ENCODE measurements around the gene PTPRQ. TPM values are rescaled to one million over a fixed set of nuclear protein-coding genes. Genes with fewer than 3 reads are reported as not detected.

The PTPRQ gene
- polyA plus RNA-seq, 1 donor (not counting 4 experiments of a cell fraction or from before 2014, with no cell fraction given) = 0.01 TPM

DNA sequence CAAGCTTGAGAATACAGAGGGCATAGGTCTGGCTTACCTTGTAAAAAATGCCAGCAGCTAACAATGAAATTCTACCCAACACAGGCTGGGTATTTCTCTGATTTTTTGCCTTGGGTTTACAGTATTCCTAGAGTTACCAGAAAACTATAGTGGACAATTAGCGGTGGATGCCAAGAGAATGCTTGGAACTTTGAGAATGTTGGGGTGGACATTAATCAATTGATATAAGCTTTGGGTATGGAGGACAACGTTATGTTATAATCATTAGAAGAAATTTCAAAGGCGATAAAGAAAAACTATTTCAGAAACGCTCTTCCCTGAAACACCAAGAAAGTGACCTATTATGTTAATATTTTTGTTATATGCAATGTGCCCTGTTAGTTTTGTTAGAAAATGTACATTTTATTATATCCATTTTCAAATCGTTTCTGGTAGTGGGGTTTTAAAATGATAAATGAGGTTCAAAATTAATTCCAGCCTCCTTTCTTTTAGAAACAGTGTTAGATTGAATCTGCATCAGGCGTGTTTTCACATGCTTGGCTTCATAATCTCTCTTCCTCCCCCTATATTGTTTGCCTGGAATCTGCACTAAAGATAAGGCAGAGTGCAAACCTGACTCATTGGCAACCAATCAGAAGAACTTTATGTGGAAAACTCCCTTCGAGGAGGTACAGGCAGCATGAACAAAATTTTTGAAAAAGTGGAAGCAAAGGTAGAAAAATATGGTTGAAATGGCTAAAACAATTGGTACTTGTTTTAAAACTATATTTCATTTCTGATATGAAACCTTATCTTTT is 1.4 kb upstream of the PTPRQ start:
- peak overlapping the region; percentile 29 for H3K4me2 ChIP-seq (ENCODE audit: control insufficient read depth, extremely low read depth, insufficient read depth, low read depth, low read length)
- no peaks in the 10 kb centered on the region for H3K27me3 ChIP-seq (ENCODE audit: control insufficient read depth, extremely low read depth, insufficient read depth, low read length)
- H3K4me1 ChIP-seq (ENCODE audit: control insufficient read depth, extremely low read depth, insufficient read depth, low read length) = peaks cover 9% of the 10 kb centered on the region
- H4K20me1 ChIP-seq (ENCODE audit: control insufficient read depth, extremely low read depth, insufficient read depth, low read length) = no peaks in the 10 kb centered on the region
- no peak for TF ChIP-seq EZH2 (IDR thresholded peaks at IDR 0.05; ENCODE audit: low read length)
- TF ChIP-seq, protein P1, sequence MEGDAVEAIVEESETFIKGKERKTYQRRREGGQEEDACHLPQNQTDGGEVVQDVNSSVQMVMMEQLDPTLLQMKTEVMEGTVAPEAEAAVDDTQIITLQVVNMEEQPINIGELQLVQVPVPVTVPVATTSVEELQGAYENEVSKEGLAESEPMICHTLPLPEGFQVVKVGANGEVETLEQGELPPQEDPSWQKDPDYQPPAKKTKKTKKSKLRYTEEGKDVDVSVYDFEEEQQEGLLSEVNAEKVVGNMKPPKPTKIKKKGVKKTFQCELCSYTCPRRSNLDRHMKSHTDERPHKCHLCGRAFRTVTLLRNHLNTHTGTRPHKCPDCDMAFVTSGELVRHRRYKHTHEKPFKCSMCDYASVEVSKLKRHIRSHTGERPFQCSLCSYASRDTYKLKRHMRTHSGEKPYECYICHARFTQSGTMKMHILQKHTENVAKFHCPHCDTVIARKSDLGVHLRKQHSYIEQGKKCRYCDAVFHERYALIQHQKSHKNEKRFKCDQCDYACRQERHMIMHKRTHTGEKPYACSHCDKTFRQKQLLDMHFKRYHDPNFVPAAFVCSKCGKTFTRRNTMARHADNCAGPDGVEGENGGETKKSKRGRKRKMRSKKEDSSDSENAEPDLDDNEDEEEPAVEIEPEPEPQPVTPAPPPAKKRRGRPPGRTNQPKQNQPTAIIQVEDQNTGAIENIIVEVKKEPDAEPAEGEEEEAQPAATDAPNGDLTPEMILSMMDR (optimal IDR thresholded peaks at IDR 0.05 in 1 of 3, IDR thresholded peaks at IDR 0.05 in 1 of 3, conservative IDR thresholded peaks at IDR 0.05 in 1 of 3; ENCODE audit: extremely low read depth in 1 of 3, insufficient read depth in 2 of 3, low read length in 3 of 3) = no peak
- H3K9me3 ChIP-seq (ENCODE audit: control insufficient read depth, low read depth, low read length) = no peaks in the 10 kb centered on the region
- DNase-seq (ENCODE audit: low read depth, low spot score) = peak; percentile 25
- no peaks in the 10 kb centered on the region for H3K36me3 ChIP-seq (ENCODE audit: control insufficient read depth in 2 of 2, extremely low read depth in 1 of 2, insufficient read depth in 2 of 2, low read length in 2 of 2)
- H2AFZ ChIP-seq (ENCODE audit: control insufficient read depth, low read length) = peak overlapping the region; percentile 67
- no peaks in the 10 kb centered on the region for H3K79me2 ChIP-seq (ENCODE audit: control insufficient read depth, insufficient read depth, low read length)
- no peak overlapping the region for H3K9ac ChIP-seq (ENCODE audit: control insufficient read depth, extremely low read depth, insufficient read depth, low read length)
- FAIRE-seq = peak; percentile 89
- no peak overlapping the region for H3K27ac ChIP-seq (ENCODE audit: control insufficient read depth, insufficient read depth, low read length)
- dilution Hi-C loops (cut with MboI; ENCODE audit: extremely low pct_ligation_motif_present, low sequenced_read_pairs) = no loop called here
- H3K4me3 ChIP-seq (ENCODE audit: control insufficient read depth in 2 of 3, extremely low read depth in 1 of 3, insufficient read depth in 2 of 3, low read depth in 1 of 3, low read length in 3 of 3) = no peak overlapping the region
- no peaks in the 10 kb centered on the region for H3K9me1 ChIP-seq (ENCODE audit: control insufficient read depth, extremely low read depth, insufficient read depth, low read length)

DNA sequence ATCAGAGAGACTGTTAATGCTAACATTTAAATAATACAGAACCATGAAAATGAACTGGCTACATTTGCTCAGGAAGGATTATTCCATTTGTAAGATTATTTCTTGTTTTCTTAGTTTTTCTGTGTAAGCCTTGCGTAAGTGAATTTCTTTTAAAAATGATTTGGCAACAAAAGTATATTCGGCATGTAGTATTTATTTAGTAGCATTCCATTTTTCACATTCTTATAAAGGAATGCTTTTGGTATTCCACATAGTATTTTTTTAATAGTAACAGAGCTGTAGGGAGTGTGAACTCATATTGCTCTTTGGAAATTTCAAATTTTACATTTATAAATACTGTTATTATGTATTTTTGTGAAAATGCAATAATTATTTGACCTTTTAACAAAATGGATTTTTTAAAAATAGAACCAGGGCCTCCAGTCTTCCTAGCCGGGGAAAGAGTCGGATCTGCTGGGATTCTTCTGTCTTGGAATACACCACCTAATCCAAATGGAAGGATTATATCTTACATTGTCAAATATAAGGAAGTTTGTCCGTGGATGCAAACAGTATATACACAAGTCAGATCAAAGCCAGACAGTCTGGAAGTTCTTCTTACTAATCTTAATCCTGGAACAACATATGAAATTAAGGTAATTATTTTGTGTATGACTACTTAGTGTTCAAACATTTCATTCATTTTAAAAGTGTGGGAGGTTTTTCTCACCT is 1.2 kb downstream of the PTPRQ start:
- FAIRE-seq = no peak

More for the DNA sequence above, 1.2 kb downstream of the PTPRQ start:
- H3K9me1 ChIP-seq (ENCODE audit: control insufficient read depth, extremely low read depth, insufficient read depth, low read length) = no peaks in the 10 kb centered on the region
- no peaks in the 10 kb centered on the region for H4K20me1 ChIP-seq (ENCODE audit: control insufficient read depth, extremely low read depth, insufficient read depth, low read length)
- dilution Hi-C loops (cut with MboI; ENCODE audit: extremely low pct_ligation_motif_present, low sequenced_read_pairs) = no loop called here
- H3K79me2 ChIP-seq (ENCODE audit: control insufficient read depth, insufficient read depth, low read length) = no peaks in the 10 kb centered on the region
- H3K9me3 ChIP-seq (ENCODE audit: control insufficient read depth, low read depth, low read length) = no peaks in the 10 kb centered on the region
- H3K4me3 ChIP-seq (ENCODE audit: control insufficient read depth in 2 of 3, extremely low read depth in 1 of 3, insufficient read depth in 2 of 3, low read depth in 1 of 3, low read length in 3 of 3) = no peak overlapping the region
- H3K9ac ChIP-seq (ENCODE audit: control insufficient read depth, extremely low read depth, insufficient read depth, low read length) = no peak overlapping the region
- no peak overlapping the region for H3K27ac ChIP-seq (ENCODE audit: control insufficient read depth, insufficient read depth, low read length)
- peaks cover 9% of the 10 kb centered on the region for H3K4me1 ChIP-seq (ENCODE audit: control insufficient read depth, extremely low read depth, insufficient read depth, low read length)
- H3K4me2 ChIP-seq (ENCODE audit: control insufficient read depth, extremely low read depth, insufficient read depth, low read depth, low read length) = no peak overlapping the region
- H3K36me3 ChIP-seq (ENCODE audit: control insufficient read depth in 2 of 2, extremely low read depth in 1 of 2, insufficient read depth in 2 of 2, low read length in 2 of 2) = no peaks in the 10 kb centered on the region
- DNase-seq (ENCODE audit: low read depth, low spot score) = no peak
- peak overlapping the region; percentile 10 for H2AFZ ChIP-seq (ENCODE audit: control insufficient read depth, low read length)
- no peaks in the 10 kb centered on the region for H3K27me3 ChIP-seq (ENCODE audit: control insufficient read depth, extremely low read depth, insufficient read depth, low read length)
- TF ChIP-seq EZH2 (IDR thresholded peaks at IDR 0.05; ENCODE audit: low read length) = no peak
- TF ChIP-seq, protein P1 (optimal IDR thresholded peaks at IDR 0.05 in 1 of 3, IDR thresholded peaks at IDR 0.05 in 1 of 3, conservative IDR thresholded peaks at IDR 0.05 in 1 of 3; ENCODE audit: extremely low read depth in 1 of 3, insufficient read depth in 2 of 3, low read length in 3 of 3) = no peak

Data from keratinocyte (primary cell).